ENCODE measurements around the gene AHRR. TPM values are rescaled to one million over a fixed set of nuclear protein-coding genes. Genes with fewer than 3 reads are reported as not detected.

The AHRR gene
- total RNA-seq, 2 experiments from 2014 or later: 2.2 to 3.4 TPM

DNA sequence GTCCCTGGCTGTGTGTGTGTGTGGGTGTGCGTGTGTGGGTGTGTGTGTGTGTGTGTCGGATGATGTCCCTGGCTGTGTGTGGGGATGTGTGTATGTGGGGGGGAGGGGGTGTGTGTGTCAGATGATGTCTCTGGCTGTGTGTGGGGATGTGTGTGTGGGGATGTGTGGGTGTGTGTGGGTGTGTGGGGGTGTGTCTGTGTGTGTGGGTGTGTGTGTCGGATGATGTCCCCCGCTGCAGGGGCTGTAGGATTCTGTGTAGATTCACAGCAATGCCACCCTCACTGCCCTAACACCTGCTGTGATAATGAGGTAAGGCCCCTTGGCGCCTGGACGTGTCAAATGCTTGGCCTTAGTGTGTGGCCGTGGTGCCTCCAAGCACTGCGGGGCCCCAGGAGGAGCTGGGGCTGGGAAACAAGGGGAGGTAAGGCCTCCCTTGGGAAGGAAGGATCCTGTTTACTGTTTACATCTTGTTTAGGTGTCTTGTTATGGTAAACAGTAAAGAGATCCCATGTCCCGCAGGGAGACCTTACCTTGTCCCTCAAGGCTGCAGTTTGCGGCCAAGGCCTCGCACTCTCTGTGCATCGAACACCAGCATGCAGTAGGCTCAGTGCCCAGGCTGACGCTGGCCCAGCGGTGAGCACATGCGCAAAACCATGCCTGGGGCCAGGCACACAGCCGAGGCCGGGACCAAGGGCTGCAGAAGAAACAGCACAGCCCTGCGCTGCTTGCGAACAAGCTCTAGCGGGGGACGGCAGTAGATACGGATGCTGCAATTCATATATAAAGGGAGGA lies 24.1 kb downstream of the AHRR start:
- Histone ChIP-seq H3K79me2 (ENCODE audit: insufficient read depth, low read depth, low read length) (no peaks in the 10 kb centered on the region), H3K36me3 (ENCODE audit: insufficient read depth, low read length) (no peaks in the 10 kb centered on the region), H3K27ac (ENCODE audit: low read depth, low read length, poor library complexity, severe bottlenecking) (no peak overlapping the region), H4K20me1 (ENCODE audit: insufficient read depth, low read length) (no peaks in the 10 kb centered on the region), H2AFZ (ENCODE audit: low read length) (no peak overlapping the region), H3K9me2 (ENCODE audit: insufficient read depth, low read length) (no peaks in the 10 kb centered on the region), H3K4me2 (ENCODE audit: low read length) (no peak overlapping the region), H3K4me3 (ENCODE audit: low read depth, low read length, poor library complexity, severe bottlenecking) (no peak overlapping the region), H3K9me3 (ENCODE audit: low read length) (no peaks in the 10 kb centered on the region), H3K4me1 (ENCODE audit: insufficient read depth, low read length, poor library complexity, severe bottlenecking) (no peaks in the 10 kb centered on the region)
- intact Hi-C loops (cut with micrococcal nuclease; ENCODE audit: unreplicated experiment): no loop called here
- ChIA-PET POLR2A (interaction anchor here (0.6 kb wide), 1 partner anchor 277 kb away, joined by 5 read pairs; no protein-coding TSS in a partner anchor), CTCF (ENCODE audit: unreplicated experiment) (no interaction called here)
- TF ChIP-seq, protein P1, sequence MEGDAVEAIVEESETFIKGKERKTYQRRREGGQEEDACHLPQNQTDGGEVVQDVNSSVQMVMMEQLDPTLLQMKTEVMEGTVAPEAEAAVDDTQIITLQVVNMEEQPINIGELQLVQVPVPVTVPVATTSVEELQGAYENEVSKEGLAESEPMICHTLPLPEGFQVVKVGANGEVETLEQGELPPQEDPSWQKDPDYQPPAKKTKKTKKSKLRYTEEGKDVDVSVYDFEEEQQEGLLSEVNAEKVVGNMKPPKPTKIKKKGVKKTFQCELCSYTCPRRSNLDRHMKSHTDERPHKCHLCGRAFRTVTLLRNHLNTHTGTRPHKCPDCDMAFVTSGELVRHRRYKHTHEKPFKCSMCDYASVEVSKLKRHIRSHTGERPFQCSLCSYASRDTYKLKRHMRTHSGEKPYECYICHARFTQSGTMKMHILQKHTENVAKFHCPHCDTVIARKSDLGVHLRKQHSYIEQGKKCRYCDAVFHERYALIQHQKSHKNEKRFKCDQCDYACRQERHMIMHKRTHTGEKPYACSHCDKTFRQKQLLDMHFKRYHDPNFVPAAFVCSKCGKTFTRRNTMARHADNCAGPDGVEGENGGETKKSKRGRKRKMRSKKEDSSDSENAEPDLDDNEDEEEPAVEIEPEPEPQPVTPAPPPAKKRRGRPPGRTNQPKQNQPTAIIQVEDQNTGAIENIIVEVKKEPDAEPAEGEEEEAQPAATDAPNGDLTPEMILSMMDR (conservative IDR thresholded peaks at IDR 0.05; ENCODE audit: low read length): no peak
- no peak for TF ChIP-seq EZH2phosphoT487 (IDR thresholded peaks at IDR 0.05; ENCODE audit: borderline replicate concordance, low read depth, low read length)
- no TSS peak for BruUV-seq (replicated peaks)
- no peak for DNase-seq (ENCODE audit: low spot score)

DNA sequence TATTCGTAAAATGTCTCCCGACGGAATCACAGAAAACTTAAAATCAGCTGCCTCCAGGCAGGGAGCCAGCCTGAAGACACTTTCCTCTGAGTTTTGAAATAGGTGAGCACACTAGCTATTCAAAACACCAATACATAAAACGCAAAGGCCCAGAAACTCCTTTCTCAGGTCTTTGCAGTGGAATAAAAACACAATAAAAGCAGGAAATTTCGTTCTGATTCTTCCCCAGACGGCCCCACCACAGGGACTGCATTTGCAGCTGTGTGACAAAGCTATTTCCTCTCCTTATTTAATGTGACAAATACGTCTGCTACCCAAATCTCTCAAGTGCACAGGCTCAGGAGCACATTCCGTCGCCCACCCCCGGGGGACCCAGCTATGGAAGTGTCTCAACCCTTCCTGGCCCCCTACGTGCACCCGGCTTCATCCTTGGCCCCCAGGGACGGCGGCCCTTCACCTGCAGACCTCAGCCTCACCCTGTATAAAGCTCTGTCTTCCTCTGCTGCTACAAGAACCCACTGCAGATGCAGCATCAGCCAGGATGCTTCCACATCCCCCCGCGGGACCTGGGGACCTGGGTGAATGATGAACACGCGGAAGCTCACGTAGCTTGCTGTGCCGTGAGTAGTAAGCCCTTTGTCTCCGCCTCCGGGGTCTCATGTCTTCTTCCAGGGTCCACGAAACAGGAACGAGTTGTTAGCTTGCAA lies 24.9 kb downstream of the AHRR start:
- H3K27ac ChIP-seq (ENCODE audit: low read depth, low read length, poor library complexity, severe bottlenecking): no peak overlapping the region
- no peaks in the 10 kb centered on the region for H3K4me1 ChIP-seq (ENCODE audit: insufficient read depth, low read length, poor library complexity, severe bottlenecking)
- DNase-seq (ENCODE audit: low spot score): no peak
- H3K4me3 ChIP-seq (ENCODE audit: low read depth, low read length, poor library complexity, severe bottlenecking): no peak overlapping the region
- no peaks in the 10 kb centered on the region for H3K79me2 ChIP-seq (ENCODE audit: insufficient read depth, low read depth, low read length)
- intact Hi-C loops (cut with micrococcal nuclease; ENCODE audit: unreplicated experiment): no loop called here
- no peak overlapping the region for H3K4me2 ChIP-seq (ENCODE audit: low read length)
- BruUV-seq (replicated peaks): no TSS peak
- no peaks in the 10 kb centered on the region for H3K36me3 ChIP-seq (ENCODE audit: insufficient read depth, low read length)
- no peaks in the 10 kb centered on the region for H3K9me3 ChIP-seq (ENCODE audit: low read length)
- H3K9me2 ChIP-seq (ENCODE audit: insufficient read depth, low read length): no peaks in the 10 kb centered on the region
- TF ChIP-seq, protein P1 (conservative IDR thresholded peaks at IDR 0.05; ENCODE audit: low read length): no peak
- no peak for TF ChIP-seq EZH2phosphoT487 (IDR thresholded peaks at IDR 0.05; ENCODE audit: borderline replicate concordance, low read depth, low read length)
- CTCF ChIA-PET (ENCODE audit: unreplicated experiment): no interaction called here
- POLR2A ChIA-PET: interaction anchor here (0.6 kb wide), 1 partner anchor 276 kb away, joined by 5 read pairs; no protein-coding TSS in a partner anchor
- no peaks in the 10 kb centered on the region for H4K20me1 ChIP-seq (ENCODE audit: insufficient read depth, low read length)
- no peak overlapping the region for H2AFZ ChIP-seq (ENCODE audit: low read length)

Measured in OCI-LY7 (cell line).